ENCODE measurements around the gene CAMTA1. TPM values are rescaled to one million over a fixed set of nuclear protein-coding genes. Genes with fewer than 3 reads are reported as not detected.

Gene CAMTA1
- total RNA-seq, 2 experiments from 2014 or later: 43.9 to 73.3 TPM

DNA sequence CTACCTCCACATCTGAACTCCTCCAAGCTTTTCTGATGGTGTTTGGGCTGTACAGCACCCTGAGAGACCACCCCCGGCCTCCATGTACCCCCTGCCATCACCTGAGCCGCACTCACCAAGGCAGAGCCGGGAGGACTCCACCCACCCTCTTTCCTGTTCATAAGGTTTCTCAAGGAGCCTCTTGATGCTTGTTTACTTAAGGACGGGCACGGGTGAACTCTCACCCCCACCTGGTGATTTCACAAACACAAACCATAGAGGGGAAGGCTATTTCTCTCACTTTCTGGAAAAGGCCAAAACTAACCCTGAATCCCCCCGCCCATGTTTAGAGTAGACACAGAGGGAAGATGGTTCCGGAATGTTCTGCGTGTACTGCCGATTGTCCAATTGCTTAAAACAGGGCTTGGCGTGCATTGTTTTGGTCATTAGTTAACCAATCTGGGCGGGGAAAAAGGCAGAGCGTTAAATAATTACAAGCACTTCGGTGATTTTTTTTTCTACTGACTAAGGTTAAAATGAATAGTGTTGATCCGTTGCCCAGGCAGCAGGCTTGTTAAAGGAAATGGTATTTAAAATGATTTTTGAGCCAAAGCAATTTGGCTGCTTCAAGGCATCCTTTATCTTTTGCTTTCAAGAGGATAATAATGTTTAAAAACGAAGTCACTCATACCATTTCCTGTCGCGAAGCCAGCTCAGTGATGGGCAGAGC is 706.0 kb downstream of the CAMTA1 start:
- no peak for DNase-seq (ENCODE audit: low spot score)
- TF ChIP-seq EZH2phosphoT487 (IDR thresholded peaks at IDR 0.05; ENCODE audit: borderline replicate concordance, low read depth, low read length): no peak
- no peak for TF ChIP-seq CTCF (conservative IDR thresholded peaks at IDR 0.05; ENCODE audit: low read length)
- H3K4me2 ChIP-seq (ENCODE audit: low read length): no peak overlapping the region
- H3K4me1 ChIP-seq (ENCODE audit: insufficient read depth, low read length, poor library complexity, severe bottlenecking): no peaks in the 10 kb centered on the region
- H3K4me3 ChIP-seq (ENCODE audit: low read depth, low read length, poor library complexity, severe bottlenecking): no peak overlapping the region
- no peaks in the 10 kb centered on the region for H3K9me3 ChIP-seq (ENCODE audit: low read length)
- no peaks in the 10 kb centered on the region for H3K36me3 ChIP-seq (ENCODE audit: insufficient read depth, low read length)
- intact Hi-C loops (cut with micrococcal nuclease; ENCODE audit: unreplicated experiment): no loop called here
- no peak overlapping the region for H3K27ac ChIP-seq (ENCODE audit: low read depth, low read length, poor library complexity, severe bottlenecking)
- no peaks in the 10 kb centered on the region for H4K20me1 ChIP-seq (ENCODE audit: insufficient read depth, low read length)
- H3K79me2 ChIP-seq (ENCODE audit: insufficient read depth, low read depth, low read length): no peaks in the 10 kb centered on the region
- H3K9me2 ChIP-seq (ENCODE audit: insufficient read depth, low read length): no peaks in the 10 kb centered on the region
- no peak overlapping the region for H2AFZ ChIP-seq (ENCODE audit: low read length)
- ChIA-PET CTCF (ENCODE audit: unreplicated experiment) (no interaction called here), POLR2A (no interaction called here)
- BruUV-seq (replicated peaks): no TSS peak

DNA sequence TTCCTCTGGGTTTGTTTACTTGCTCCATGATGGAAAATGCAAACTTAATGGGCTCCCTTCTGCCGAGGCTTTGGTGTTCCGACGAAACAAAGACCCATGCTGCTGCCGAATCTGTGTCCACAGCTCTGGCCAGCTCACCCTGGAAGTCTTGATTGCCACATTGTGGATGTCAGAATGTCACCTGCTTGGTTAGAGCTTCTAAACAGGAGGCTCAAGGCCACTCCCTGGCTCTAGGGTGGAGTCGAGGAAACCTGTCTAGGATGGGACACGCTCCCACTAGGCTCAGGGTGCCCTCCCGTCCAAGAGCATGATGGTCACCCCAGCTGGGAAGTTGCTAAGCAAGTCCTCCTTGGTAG is 706.5 kb downstream of the CAMTA1 start:
- ChIA-PET POLR2A (no interaction called here), CTCF (ENCODE audit: unreplicated experiment) (no interaction called here)
- Histone ChIP-seq H3K4me1 (ENCODE audit: insufficient read depth, low read length, poor library complexity, severe bottlenecking) (no peaks in the 10 kb centered on the region), H3K9me2 (ENCODE audit: insufficient read depth, low read length) (no peaks in the 10 kb centered on the region), H3K36me3 (ENCODE audit: insufficient read depth, low read length) (no peaks in the 10 kb centered on the region), H3K4me3 (ENCODE audit: low read depth, low read length, poor library complexity, severe bottlenecking) (no peak overlapping the region), H4K20me1 (ENCODE audit: insufficient read depth, low read length) (no peaks in the 10 kb centered on the region), H3K9me3 (ENCODE audit: low read length) (no peaks in the 10 kb centered on the region), H3K27ac (ENCODE audit: low read depth, low read length, poor library complexity, severe bottlenecking) (no peak overlapping the region), H2AFZ (ENCODE audit: low read length) (no peak overlapping the region), H3K4me2 (ENCODE audit: low read length) (no peak overlapping the region), H3K79me2 (ENCODE audit: insufficient read depth, low read depth, low read length) (no peaks in the 10 kb centered on the region)
- intact Hi-C loops (cut with micrococcal nuclease; ENCODE audit: unreplicated experiment): no loop called here
- no peak for DNase-seq (ENCODE audit: low spot score)
- TF ChIP-seq CTCF (conservative IDR thresholded peaks at IDR 0.05; ENCODE audit: low read length) (no peak), EZH2phosphoT487 (IDR thresholded peaks at IDR 0.05; ENCODE audit: borderline replicate concordance, low read depth, low read length) (no peak)
- BruUV-seq (replicated peaks): no TSS peak

DNA sequence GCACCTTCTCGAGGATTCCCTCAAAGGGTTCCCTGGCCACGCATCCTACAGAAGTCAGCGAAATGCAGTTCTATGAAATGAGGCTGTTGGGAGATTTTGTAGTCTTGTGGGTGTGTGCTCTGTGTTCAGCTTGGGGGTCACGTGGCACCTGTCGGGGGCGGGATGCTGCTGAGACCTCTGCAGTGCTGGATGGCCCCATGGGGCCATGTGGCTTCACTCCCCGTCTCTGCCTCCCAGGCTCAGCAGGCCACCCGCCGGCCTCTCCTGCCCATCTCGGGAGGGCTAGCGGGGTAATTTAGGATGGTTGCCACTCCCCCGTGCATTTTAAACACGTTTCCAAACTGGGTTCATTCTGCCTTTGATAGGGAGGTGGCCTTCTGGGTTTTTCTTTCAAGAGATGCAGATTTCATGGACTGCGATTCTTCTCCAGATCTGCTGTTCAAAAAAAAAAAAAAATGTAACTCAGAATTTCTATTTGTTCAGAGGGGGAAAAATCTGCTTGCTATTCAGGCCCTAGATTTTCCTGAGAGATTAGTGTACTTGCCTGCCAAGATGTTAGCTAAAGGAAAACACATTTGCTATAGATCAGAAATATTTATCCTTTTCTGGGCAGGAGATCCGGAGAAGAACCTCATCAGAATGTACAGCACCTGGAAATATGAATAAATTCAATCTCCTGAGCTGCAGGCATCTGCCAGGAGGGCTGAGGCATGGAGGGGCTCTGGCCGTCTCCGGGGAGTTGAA is 708.6 kb downstream of the CAMTA1 start:
- Histone ChIP-seq H3K4me3 (ENCODE audit: low read depth, low read length, poor library complexity, severe bottlenecking) (no peak overlapping the region), H2AFZ (ENCODE audit: low read length) (no peak overlapping the region), H3K4me2 (ENCODE audit: low read length) (no peak overlapping the region), H3K9me3 (ENCODE audit: low read length) (0 out of 2 replicates have a peak, but pooled peaks cover 5% of the 10 kb centered on the region), H3K9me2 (ENCODE audit: insufficient read depth, low read length) (no peaks in the 10 kb centered on the region), H3K36me3 (ENCODE audit: insufficient read depth, low read length) (no peaks in the 10 kb centered on the region), H3K27ac (ENCODE audit: low read depth, low read length, poor library complexity, severe bottlenecking) (no peak overlapping the region), H3K79me2 (ENCODE audit: insufficient read depth, low read depth, low read length) (no peaks in the 10 kb centered on the region), H4K20me1 (ENCODE audit: insufficient read depth, low read length) (no peaks in the 10 kb centered on the region), H3K4me1 (ENCODE audit: insufficient read depth, low read length, poor library complexity, severe bottlenecking) (no peaks in the 10 kb centered on the region)
- no TSS peak for BruUV-seq (replicated peaks)
- intact Hi-C loops (cut with micrococcal nuclease; ENCODE audit: unreplicated experiment): no loop called here
- POLR2A ChIA-PET: no interaction called here
- TF ChIP-seq CTCF (conservative IDR thresholded peaks at IDR 0.05; ENCODE audit: low read length) (no peak), EZH2phosphoT487 (IDR thresholded peaks at IDR 0.05; ENCODE audit: borderline replicate concordance, low read depth, low read length) (no peak)
- no peak for DNase-seq (ENCODE audit: low spot score)
- CTCF ChIA-PET (ENCODE audit: unreplicated experiment): no interaction called here
